ENCODE results near the gene MRPL58.

MRPL58 gene

DNA sequence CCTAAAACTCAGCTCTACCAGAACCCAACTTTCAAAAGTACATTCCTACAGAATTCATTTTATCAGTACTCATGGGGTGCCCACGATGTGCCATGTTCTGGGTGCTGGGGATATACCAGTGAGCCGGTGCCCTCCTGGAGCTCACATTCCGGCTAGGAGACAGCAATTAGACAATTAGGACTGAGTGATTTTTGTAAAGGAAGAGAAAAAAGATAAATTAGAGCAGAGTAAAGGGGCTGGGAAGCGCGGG is 449 bp upstream of the MRPL58 start:
- DNase-seq, result no peak
- H3K27me3 Mint-ChIP-seq (ENCODE audit: low read depth, poor library complexity), result peaks cover 10% of the 10 kb centered on the region
- H3K36me3 Mint-ChIP-seq (ENCODE audit: low read depth), result peaks cover 26% of the 10 kb centered on the region
- peak overlapping the region; percentile 97 for H3K27ac Mint-ChIP-seq
- TF ChIP-seq, protein P1, sequence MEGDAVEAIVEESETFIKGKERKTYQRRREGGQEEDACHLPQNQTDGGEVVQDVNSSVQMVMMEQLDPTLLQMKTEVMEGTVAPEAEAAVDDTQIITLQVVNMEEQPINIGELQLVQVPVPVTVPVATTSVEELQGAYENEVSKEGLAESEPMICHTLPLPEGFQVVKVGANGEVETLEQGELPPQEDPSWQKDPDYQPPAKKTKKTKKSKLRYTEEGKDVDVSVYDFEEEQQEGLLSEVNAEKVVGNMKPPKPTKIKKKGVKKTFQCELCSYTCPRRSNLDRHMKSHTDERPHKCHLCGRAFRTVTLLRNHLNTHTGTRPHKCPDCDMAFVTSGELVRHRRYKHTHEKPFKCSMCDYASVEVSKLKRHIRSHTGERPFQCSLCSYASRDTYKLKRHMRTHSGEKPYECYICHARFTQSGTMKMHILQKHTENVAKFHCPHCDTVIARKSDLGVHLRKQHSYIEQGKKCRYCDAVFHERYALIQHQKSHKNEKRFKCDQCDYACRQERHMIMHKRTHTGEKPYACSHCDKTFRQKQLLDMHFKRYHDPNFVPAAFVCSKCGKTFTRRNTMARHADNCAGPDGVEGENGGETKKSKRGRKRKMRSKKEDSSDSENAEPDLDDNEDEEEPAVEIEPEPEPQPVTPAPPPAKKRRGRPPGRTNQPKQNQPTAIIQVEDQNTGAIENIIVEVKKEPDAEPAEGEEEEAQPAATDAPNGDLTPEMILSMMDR (IDR thresholded peaks at IDR 0.05), result no peak
- peaks cover 32% of the 10 kb centered on the region for H3K4me1 Mint-ChIP-seq
- H3K9me3 Mint-ChIP-seq, result no peaks in the 10 kb centered on the region
- peak overlapping the region; percentile 93 for H3K4me3 Mint-ChIP-seq

DNA sequence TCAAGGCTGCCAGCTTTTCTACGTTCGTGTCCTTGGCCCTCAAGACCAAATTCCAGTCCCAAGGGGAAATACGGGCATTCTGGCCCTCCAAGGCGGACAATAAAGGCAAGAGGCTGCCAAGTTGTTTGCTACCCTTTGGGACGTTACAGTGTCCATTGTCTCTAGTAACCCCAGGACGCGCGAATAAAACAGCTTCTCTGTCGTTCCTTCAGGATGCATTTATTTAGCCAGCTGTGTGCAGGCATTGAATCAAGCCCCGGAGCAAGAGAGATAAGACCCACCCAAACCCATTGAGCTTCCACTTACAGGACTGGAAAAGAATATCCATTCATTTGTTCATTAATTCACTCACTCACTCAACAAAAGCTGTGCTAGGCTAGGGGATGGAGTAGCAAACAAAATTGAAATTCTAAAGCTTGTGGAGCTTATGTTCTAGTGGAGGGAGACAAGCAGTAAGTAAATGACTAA is 656 bp downstream of the MRPL58 start:
- H3K4me1 Mint-ChIP-seq, result peaks cover 32% of the 10 kb centered on the region
- peaks cover 6% of the 10 kb centered on the region for H3K27me3 Mint-ChIP-seq (ENCODE audit: low read depth, poor library complexity)
- H3K4me3 Mint-ChIP-seq, result peak overlapping the region; percentile 93
- peaks cover 31% of the 10 kb centered on the region for H3K36me3 Mint-ChIP-seq (ENCODE audit: low read depth)
- H3K27ac Mint-ChIP-seq, result peak overlapping the region; percentile 0
- no peaks in the 10 kb centered on the region for H3K9me3 Mint-ChIP-seq
- DNase-seq, result no peak
- TF ChIP-seq, protein P1 (IDR thresholded peaks at IDR 0.05), result no peak

DNA sequence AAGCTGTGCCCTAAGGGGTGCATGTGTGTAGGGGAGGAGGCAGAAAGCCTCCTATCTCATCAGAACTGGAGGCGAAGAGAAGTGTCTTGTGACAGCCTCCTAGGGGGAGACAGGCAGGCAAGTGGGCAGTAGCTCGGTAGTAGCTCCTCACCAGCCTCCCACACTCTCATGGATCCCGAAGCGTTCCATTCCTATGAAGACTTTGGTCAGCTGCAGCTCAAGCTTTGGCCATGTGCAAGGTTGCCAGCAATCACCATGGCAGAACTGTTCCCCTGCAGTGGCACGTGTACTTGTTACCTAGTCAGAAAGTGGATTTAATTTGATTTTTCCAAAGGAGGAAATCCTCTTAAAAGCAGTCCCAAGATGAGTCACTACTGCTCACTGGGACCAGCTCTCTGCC is 6.7 kb downstream of the MRPL58 start:
- Mint-ChIP-seq H3K4me3 (no peak overlapping the region), H3K9me3 (no peaks in the 10 kb centered on the region), H3K36me3 (ENCODE audit: low read depth) (peaks cover 67% of the 10 kb centered on the region), H3K27me3 (ENCODE audit: low read depth, poor library complexity) (peaks cover 4% of the 10 kb centered on the region), H3K27ac (no peak overlapping the region), H3K4me1 (peaks cover 5% of the 10 kb centered on the region)
- no peak for DNase-seq
- TF ChIP-seq, protein P1 (IDR thresholded peaks at IDR 0.05), result no peak

DNA sequence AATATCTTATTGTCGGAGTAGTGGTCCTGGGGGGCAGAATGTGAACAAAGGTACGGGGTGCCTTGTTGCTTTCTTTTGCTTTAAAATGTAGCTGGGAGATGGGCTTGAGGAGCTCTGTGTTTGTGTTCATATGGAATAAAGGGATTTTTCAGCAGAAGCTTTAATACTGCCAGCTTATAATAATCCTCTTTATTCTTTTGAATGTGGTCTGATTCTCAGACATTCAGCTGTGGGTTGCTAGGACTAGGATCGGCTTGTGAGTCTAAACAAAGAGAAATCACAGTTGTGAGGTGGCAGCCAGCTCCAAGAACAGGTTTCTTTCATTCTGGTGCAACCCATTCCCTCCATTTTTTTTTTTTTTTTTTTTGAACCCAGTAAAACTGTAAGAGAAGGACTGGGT is 7.2 kb downstream of the MRPL58 start:
- Mint-ChIP-seq H3K9me3 (no peaks in the 10 kb centered on the region), H3K4me1 (peaks cover 2% of the 10 kb centered on the region), H3K27me3 (ENCODE audit: low read depth, poor library complexity) (peaks cover 4% of the 10 kb centered on the region), H3K27ac (no peak overlapping the region), H3K4me3 (no peak overlapping the region), H3K36me3 (ENCODE audit: low read depth) (peaks cover 69% of the 10 kb centered on the region)
- no peak for DNase-seq
- TF ChIP-seq, protein P1 (IDR thresholded peaks at IDR 0.05), result no peak

DNA sequence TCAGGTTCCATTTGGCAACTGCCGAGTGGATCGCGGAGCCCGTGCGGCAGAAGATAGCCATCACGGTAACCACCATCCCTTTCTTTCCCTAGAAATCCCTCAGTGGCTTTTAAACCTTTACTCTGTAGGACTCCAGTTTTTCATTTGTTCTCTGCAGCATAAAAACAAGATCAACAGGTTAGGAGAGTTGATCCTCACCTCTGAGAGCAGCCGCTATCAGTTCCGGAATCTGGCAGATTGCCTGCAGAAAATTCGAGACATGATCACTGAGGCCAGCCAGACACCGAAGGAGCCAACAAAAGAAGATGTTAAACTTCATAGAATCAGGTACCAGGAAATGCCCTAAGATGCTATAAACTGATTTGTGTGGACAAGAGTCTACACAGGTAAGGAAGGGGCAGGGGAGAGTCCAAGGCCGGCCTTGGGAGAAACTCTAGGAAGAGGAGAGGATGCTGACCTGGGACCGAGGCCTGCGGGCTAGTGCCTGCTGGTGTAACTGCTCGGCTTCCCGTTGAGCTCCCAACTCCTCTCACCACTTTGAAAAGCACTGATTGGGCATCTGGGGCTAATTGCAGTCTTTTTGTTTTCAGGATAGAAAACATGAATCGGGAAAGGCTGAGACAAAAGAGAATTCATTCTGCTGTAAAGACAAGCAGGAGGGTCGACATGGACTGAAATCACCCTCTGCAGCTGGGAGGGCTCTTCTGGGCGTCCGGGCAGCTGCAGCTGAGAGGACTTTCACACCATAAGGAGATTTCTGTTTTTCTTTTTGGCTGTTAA is 8.1 kb downstream of the MRPL58 start:
- Mint-ChIP-seq H3K27ac (no peak overlapping the region), H3K36me3 (ENCODE audit: low read depth) (peaks cover 67% of the 10 kb centered on the region), H3K27me3 (ENCODE audit: low read depth, poor library complexity) (peaks cover 4% of the 10 kb centered on the region), H3K4me3 (no peak overlapping the region), H3K9me3 (peaks cover 3% of the 10 kb centered on the region), H3K4me1 (no peaks in the 10 kb centered on the region)
- no peak for DNase-seq
- TF ChIP-seq, protein P1 (IDR thresholded peaks at IDR 0.05), result no peak

All from nephron progenitor cell (in vitro differentiated cells).